NCI-H748 (cell line): ENCODE results near the gene ST13.
"Not testable (repeated sequence)": the region's sequence is repeated elsewhere in the genome, so short reads cannot be mapped to it uniquely, and the experiment has no call there.

Experiments
- DNase-seq: peaks from one replicate; lab custom pipeline; 2025; ENCODE audit not compliant: unreplicated experiment; lab: John Stamatoyannopoulos, UW

The ST13 gene

DNA sequence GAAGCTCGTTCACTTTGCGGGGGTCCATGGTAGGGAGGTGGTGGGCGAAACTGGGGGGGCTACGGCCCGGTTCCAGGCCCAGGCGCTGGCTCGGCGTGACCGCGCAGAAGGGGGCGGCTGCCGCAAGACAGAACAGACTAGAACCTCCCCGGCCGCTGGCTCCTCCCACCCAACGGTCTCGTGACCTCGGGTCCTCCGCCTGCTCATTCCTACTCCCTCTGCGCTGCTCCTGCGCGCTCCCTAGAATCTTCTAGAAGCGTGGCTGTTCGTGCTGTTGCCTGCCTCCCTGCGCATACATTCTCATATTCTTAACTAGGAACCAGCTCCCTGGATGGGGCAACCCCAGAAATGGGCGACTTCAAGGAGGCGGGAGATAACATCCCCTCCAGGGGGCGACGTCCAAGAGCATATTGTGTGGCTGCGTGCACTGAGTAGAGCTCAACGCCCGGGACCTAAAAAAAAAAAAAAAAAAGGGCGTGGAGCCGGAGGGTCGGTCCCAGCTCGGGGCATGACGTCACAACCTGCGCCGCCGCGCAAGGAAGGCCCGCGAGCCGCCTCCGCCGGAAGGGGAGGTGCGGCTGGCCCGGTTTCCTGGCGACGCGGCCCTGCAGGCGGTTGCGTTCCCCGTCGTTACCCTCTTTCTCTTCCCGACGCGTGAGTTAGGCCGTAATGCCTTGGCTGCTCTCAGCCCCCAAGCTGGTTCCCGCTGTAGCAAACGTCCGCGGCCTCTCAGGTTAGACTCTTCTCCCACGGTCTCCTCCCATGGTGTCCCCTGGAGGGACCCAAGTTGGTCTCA is at the start of gene ST13, which contains the start of gene XPNPEP3:
ST13 (minus strand) TSS at position 127 of the 796 bp plus-strand sequence; CDS start at position 28, 99 bp downstream.
XPNPEP3 (plus strand) TSS at position 636 of the 796 bp plus-strand sequence; CDS start at position 670, 34 bp downstream.
- peak; percentile 96 for DNase-seq

DNA sequence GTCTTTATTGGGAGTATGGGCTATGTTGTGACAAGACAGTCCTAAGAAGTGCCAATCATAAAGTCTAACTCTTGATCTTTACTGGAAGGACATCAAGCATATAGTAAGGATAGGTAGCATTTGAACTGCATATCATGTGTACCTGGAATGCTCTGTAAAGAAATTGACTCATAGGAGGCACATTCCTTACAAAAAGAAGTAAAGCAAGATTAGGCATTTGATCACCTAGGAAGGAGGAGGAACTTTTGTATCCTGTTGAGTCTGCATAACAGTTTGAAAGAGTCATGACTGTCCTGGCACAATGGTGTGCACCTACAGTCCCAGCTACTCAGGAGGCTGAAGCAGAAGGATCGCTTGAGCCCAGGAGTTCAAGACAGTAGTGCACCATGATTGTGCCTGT is 47.7 kb upstream of the ST13 start:
- DNase-seq, result no peak

DNA sequence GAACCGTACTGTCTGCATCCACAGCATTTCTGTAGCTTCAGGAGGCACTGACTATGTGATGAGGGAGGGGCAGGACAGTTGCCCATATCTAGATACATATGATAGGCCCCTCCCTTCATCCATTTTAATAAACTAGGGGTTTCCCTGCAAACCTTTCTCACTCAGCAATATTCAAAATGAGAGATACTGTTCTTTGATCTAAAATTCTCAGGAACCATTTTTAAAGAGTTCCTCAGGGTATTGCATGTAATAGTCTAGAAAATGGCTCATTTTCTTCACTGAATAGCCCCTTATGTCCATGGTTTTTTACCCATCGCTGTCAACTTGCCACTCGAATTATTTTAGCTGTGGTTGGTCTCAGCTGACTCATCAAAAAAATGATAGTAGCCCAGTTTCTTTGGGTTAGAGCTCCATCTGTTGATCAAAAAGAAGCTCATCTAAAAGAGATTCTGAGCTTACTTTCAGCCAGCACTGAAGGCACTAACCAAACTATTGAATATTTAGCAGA is 42.5 kb upstream of the ST13 start:
- DNase-seq, result peak; percentile 62

- DNase-seq, result no peak
Observed at GRCh38 chr22:40894417-40894816, 38.0 kb upstream of the ST13 start.

- DNase-seq, result no peak
Observed at GRCh38 chr22:40890881-40891280, 34.4 kb upstream of the ST13 start.

DNA sequence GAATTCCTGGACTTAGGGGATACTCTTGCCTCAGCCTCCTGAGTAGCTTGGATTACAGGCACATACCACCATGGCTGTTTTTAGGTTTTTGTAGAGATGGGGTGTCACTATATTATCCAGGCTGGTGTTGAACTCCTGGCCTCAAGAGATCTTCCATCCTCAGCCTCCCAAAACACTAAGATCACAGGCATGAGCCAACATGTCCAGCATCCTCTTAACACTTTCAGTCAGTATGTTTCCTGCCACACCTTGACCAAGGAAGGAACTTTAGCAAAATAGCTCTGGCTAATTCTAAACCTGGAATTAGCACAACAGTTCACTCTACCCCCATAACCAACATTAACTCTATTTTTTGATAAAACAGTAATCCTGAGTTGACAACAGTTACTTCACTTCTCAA is 32.7 kb upstream of the ST13 start:
- no peak for DNase-seq

DNA sequence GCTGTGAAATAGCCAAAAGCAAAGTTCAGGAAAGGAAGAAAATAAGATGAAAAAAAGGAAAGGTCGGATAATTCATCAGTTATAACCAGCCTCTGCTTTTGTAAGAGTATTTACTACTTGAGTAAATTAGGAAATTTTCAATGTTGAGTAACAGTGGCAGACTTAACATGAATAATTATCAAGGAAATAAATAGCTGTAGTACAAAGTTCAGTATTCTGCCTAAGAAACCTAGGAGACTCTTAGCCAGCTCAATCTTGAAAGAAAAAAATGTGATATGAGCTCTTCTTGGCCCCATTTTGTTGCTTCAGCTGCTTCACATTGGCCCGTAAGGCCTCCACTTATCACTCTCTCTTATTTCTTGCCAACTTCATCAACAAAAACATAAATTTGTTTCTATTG is 22.5 kb upstream of the ST13 start:
- no peak for DNase-seq

GRCh38 chr22:40877488-40877887 is 21.0 kb upstream of the ST13 start:
- no peak for DNase-seq

DNA sequence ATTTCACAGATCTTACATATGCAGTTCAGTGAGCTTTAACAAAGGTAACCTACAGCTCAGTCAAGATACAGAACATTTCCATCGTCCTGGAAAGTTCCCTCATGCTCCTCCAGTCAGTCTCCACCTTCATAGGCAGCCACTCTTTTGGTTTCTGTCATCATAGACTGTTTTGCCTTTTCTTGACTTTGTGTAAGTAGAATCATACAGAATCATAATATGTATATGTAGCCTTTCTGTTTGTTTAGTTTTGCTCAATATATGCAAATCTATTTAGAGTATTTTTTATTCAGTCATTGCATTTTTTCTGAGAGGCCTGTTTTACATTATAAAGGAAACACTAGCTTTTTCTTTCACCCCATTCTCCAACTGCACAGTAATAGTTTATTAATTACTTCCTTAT is 20.5 kb upstream of the ST13 start:
- DNase-seq, result no peak

DNA sequence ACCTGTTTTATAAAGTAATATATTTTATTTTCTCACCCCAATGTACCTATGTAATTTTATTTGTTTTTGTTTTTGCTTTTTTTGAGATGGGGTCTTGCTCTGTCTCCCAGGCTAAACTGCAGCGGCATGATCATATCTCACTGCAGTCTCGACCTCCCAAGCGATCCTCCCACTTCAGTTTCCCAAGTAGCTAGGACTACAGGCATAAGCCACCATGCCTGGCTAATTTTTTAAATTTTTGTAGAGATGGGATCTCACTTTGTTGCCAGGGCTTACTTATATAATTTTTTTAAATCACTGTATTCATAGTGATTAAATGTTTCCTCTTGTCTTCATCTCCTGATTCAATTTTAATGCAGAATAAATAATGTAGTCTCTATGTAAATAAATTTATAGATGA is 18.7 kb upstream of the ST13 start:
- no peak for DNase-seq

DNA sequence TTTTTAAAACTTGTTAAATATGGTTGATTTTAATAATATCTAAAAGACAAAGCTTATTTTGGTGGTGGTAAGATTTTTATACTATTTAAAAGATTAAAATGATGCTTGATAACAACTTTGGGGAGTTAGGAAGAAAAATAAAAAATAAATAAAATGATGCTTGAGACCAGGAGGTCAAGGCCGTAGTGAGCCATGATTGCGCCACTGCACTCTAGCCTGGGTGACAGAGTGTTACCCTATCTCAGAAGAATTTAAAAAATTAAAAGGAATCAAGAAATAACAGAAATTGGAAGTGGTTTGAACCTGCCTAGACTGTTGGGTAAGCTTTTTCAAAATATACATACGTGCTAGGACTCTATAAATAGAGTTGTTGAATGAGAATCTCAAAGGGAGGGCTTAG is 17.6 kb upstream of the ST13 start:
- no peak for DNase-seq

DNA sequence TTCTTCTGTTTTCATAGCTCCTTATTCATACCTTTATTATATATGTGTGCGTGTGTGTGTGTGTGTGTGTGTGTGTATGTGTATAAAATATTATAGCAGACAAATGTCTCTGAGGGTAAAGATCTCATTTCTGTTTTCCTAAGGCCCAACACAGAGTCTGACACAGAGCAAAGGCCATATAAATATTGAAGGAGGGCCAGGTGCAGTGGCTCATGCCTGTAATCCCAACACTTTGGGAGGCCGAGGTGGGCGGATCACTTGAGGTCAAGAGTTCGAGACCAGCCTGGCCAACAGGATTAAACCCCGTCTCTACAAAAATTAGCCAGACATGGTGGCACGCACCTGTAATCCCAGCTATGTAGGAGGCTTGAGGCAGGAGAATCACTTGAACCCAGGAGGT is 11.9 kb upstream of the ST13 start:
- DNase-seq, result not testable (repeated sequence)

- DNase-seq, result no peak
Observed at GRCh38 chr22:40867109-40867508, 10.7 kb upstream of the ST13 start.

DNA sequence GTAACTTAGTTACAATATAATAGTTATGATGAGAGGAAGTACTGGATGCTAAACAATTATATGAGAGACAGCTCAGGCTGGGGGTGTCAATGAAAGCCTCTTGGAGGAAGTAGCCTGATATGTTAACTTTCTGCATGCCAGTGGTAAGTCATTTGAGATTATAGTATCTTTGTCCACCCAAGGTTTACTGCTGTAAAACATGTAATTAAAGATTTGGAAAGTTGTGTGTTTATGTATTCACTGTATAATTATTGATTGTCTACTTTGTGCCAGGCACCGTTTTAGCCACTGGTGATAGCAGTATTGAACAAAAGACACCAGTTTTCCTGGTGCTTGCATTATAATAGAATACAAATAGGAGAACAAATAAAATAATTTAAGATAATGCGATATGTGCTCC is 6.1 kb upstream of the ST13 start:
- no peak for DNase-seq

GRCh38 chr22:40862013-40862412 is 5.6 kb upstream of the ST13 start, which contains the start of gene DNAJB7:
Gene DNAJB7, minus strand, starts transcription at chr22:40862113. Its CDS starts 119 bp downstream, at chr22:40861994.
- no peak for DNase-seq

GRCh38 chr22:40857309-40857855 is 943 bp upstream of the ST13 start:
- no peak for DNase-seq

- DNase-seq, result peak; percentile 48
Observed at GRCh38 chr22:40855979-40856512, 393 bp downstream of the ST13 start.

GRCh38 chr22:40855071-40855978 is 1.1 kb downstream of the ST13 start:
- DNase-seq, result peak; percentile 30

- no peak for DNase-seq
Observed at GRCh38 chr22:40853961-40854360, 2.5 kb downstream of the ST13 start.

- no peak for DNase-seq
Observed at GRCh38 chr22:40853333-40853732, 3.1 kb downstream of the ST13 start.

DNA sequence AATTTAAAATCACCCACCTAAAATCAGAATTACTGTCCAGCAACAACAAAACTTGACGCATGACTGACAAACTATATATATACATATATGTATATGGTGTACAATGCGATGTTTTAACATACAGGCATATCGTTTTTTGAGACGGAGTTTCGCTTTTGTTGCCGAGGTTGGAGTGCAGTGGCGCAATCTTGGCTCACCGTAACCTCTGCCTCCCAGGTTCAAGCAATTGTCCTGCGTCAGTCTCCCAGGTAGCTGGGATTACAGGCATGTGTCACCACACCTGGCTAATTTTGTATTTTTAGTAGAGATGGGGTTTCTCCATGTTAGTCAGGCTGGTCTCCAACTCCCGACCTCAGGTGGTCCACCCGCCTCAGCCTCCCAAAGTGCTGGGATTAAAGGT is 10.6 kb downstream of the ST13 start:
- DNase-seq, result not testable (repeated sequence)
